ENCODE results near the gene SMARCC1.
A peak's percentile ranks its signal among the peaks of the same experiment; 100 is the strongest.

The SMARCC1 gene

DNA sequence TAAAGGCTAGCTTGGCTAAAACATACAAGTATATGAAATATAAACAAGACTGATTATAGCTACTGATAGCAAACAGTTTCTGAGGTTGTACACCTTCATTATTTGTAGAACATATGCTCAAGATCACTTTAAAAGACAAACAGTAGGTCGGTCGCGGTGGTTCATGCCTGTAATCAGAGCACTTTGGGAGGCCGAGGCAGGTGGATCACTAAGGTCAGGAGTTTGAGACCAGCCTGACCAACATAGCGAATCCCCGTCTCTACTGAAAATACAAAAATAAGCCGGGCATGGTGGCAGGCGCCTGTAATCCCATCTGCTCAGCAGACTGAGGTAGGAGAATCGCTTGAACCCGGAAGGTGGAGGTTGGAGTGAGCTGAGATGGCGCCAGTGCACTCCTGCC, 80.3 kb downstream of the SMARCC1 start:
- no peak for DNase-seq (ENCODE audit: low read depth)

GRCh38 chr3:47692158-47692557, 89.5 kb downstream of the SMARCC1 start:
- no peak for DNase-seq (ENCODE audit: low read depth)

GRCh38 chr3:47688488-47688887, 93.2 kb downstream of the SMARCC1 start:
- no peak for DNase-seq (ENCODE audit: low read depth)

GRCh38 chr3:47685037-47685436, 96.7 kb downstream of the SMARCC1 start:
- DNase-seq (ENCODE audit: low read depth): no peak

GRCh38 chr3:47681016-47681415, 100.7 kb downstream of the SMARCC1 start:
- DNase-seq (ENCODE audit: low read depth): no peak

- no peak for DNase-seq (ENCODE audit: low read depth)
These were observed 103.0 kb downstream of the SMARCC1 start for GRCh38 chr3:47678446-47679338.

GRCh38 chr3:47669026-47669749, 112.5 kb downstream of the SMARCC1 start:
- DNase-seq (ENCODE audit: low read depth): peak; percentile 44

DNA sequence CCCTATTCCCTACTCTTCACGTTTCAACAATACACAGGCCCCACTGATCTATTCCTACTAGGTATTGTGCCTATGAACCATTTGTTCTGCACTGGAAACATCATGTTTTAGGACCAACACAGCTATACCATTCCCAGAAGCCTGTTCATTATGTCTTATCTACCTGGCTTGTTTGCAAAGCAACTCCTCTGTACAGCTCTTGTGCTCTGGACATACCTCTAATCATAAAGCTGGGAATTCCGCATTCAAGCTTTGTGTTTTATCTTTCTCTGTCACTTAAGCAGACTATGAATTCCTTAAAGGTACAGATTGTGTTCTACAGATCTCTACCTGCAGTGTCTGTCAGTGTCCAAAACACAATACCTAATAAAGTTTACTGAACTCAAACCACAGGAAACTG, 115.6 kb downstream of the SMARCC1 start:
- DNase-seq (ENCODE audit: low read depth): no peak

GRCh38 chr3:47664519-47664918, 117.2 kb downstream of the SMARCC1 start:
- peak; percentile 56 for DNase-seq (ENCODE audit: low read depth)

DNA sequence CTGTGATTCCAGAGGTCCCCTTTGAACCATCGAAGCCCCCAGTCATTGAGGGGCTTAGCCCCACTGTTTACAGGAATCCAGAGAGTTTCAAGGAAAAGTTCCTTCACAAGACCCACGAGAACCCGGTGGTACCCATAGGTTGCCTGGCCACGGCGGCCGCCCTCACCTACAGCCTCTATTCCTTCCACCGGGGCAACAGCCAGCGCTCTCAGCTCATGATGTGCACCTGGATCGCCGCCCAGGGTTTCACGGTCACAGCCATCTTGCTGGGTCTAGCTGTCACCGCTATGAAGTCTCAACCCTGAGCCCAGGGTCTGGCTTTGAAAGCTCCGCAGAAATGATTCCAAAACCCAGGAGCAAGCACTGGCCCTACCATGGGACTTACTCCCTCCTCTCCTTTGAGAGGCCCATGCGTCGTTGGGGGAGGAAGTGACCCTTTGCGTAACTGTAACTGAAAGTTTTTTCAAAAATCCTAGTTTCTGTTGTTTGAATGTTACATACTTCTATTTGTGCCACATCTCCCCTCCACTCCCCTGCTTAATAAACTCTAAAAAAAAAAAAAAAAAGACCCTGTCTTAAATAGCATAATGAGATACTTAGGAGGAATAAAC, 118.0 kb downstream of the SMARCC1 start:
- no peak for DNase-seq (ENCODE audit: low read depth)

DNA sequence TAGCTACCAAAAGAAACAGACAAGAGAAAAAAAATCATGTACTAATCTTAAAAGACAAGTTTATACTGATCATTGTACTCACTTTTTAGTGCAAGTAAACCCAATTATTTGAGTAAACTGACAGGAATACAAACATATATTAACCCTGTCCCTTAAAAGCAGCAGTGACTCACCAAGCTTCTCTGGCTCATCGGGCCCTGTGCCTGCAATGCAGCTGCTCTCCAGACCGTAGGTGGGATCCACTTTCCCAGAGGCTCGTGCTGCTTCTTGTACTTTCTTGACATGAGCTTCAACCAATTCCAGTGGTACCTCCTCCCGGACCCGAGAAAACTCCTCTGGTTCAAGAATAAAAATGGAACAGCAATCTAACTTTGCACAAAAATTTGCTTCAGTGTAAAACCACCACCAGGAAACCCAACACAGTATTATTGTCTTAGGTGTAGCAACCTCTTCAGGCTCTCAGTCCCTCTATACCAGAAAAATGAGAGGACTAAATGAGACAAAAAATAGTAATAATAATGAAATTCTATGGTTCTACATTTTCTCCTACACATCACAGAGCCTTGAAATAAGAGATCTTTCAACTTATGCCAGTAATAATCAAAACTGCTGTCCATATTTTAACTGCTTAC, 120.5 kb downstream of the SMARCC1 start:
- peak; percentile 70 for DNase-seq (ENCODE audit: low read depth)

DNA sequence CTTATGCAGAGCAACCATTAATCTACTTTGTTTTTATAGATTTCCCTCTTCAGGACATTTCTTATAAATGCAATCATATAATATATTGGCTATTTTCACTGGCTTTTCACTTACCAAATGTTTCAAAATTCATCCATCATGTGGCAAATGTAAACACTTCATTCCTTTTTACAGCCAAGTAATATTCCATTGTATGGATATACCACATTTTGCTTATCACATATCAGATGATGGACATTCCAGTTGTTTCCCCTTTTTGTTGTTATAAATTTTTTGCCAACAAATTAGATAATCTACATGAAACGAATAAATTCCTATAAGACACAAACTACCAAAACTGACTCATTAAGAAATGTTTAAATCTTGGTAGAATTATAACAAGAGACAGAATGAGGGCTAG, 123.2 kb downstream of the SMARCC1 start:
- no peak for DNase-seq (ENCODE audit: low read depth)

DNA sequence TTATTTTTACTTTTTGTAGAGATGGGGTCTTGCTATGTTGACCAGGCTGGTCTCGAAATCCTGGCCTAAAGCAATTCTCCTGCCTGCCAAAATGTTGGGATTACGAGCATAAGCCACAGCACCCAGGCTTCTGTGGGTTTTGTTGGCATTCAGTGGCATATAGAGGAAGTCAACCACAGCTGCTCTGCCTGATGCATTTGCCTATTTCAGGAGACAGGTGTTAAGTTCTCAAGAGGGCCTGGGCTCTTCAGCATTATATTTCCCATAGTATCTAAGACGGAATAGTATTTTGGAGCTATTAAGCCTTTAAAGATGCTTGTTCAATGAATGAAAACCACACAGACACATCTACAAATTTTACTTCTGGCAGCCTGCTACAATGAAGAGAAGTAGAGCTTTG, 129.6 kb downstream of the SMARCC1 start:
- DNase-seq (ENCODE audit: low read depth): no peak

DNA sequence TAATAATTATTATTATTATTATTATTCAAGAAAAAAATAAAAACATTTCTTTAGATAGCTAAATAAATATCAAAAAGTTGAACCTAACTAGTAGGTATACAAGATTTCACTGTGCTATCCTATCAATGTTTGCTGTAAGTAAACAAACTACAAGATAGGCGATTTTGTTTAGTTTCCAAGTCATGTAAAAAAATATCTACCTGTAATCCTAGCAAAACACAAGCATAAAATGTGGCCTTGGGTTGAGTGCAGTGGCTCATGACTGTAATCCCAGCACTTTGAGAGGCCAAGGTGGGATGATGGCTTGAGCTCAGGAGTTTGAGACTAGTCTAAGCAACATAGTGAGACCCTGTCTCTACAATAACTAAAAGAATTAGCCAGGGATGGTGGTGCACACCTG, 131.4 kb downstream of the SMARCC1 start:
- no peak for DNase-seq (ENCODE audit: low read depth)

DNA sequence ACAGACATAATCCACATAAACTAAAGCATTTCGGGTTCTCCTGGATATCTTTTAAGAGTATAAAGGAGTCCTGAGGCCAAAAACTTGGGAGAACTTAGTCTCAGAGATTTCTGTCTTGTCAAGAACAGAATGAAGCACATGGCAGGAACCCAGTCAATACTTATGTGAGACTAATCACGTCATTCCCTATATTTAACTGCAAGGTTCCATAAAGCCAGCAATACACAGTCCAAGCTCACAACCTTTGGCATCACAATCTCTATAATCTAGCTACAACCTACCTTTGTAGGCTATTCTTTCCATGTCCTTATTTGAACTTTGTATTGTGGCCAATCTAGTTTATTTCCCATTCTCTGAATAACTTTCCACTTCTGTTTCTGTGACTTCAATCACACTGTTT, 134.1 kb downstream of the SMARCC1 start:
- DNase-seq (ENCODE audit: low read depth): no peak

- DNase-seq (ENCODE audit: low read depth): peak; percentile 23
These were observed 135.3 kb downstream of the SMARCC1 start for GRCh38 chr3:47646362-47646761.

GRCh38 chr3:47645551-47645950, 136.1 kb downstream of the SMARCC1 start:
- DNase-seq (ENCODE audit: low read depth): peak; percentile 12

DNA sequence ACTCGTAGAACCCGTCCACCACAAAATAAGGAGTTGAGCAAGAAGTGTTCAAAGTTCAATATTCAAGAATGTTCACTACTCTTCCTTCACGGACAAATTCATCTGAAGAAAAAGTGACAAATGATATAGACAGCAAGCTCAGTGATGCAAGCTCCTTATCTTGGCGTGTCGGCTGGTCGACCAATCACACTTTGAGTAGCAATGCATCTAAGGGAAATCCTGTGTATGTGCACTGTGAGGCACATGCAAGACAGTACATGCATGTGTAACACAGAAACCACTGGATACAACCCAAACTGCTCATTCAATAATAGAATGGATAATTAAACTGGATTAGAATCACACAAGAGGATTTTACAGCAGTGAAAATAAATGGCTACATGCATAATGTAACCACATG, 138.6 kb downstream of the SMARCC1 start:
- DNase-seq (ENCODE audit: low read depth): no peak

GRCh38 chr3:47641739-47642138, 140.0 kb downstream of the SMARCC1 start:
- DNase-seq (ENCODE audit: low read depth): no peak

- DNase-seq (ENCODE audit: low read depth): no peak
These were observed 144.8 kb downstream of the SMARCC1 start for GRCh38 chr3:47636921-47637320.

DNA sequence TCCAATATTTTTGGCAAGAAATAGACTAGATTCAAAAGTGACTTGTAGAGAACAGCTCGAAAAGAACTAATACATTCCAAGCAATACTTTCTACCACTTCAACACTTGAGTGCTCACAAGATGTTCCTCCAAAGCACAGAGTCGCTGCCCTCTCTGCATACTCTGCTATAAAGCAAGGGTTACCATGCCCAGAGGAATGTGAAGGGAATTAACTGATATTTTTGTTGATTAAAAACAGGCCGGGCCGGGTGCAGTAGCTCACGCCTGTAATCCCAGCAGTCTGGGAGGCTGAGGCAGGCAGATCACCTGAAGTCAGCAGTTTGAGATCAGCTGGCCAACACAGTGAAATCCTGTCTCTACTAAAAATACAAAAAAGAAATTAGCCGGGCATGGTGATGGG, 145.5 kb downstream of the SMARCC1 start:
- DNase-seq (ENCODE audit: low read depth): peak; percentile 11

DNA sequence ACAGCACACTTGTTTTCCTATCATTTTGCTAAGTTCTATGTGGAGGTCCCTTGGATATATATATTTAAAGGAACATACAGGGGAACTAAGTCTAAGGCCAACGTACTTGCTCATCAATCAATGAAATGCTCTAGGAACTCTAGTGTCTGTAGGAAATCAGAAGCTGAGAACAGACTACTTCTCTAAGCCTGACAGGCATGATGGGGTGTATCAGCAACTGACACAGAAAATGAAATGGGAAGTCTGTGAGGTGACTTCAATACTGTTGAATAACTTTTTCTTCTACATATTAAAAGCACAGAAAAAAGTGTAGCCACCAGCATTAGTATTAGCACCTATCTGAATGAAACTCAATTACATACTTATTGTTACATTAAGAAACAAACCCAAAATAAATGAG, 146.2 kb downstream of the SMARCC1 start:
- no peak for DNase-seq (ENCODE audit: low read depth)

Data from EH (cell line).